ENCODE measurements around the gene ACSL1.

ACSL1 gene

DNA sequence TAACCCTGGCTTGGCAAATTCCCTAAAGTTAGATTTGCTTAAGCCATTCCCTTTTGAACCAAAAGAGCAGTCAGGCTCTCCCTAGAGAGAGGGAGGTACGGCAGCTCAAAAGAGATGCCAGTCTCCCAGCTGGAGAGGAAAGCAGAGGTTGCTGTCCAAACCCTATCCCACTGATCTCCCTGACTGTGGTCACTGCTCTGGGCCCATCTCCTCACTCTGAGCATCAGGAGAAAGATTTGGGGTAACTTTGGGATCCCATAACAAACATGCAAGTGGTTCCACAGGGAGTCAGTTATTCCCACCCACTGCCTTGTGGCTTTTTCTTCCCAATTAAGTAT, 17.1 kb downstream of the ACSL1 start:
- DNase-seq = no peak

DNA sequence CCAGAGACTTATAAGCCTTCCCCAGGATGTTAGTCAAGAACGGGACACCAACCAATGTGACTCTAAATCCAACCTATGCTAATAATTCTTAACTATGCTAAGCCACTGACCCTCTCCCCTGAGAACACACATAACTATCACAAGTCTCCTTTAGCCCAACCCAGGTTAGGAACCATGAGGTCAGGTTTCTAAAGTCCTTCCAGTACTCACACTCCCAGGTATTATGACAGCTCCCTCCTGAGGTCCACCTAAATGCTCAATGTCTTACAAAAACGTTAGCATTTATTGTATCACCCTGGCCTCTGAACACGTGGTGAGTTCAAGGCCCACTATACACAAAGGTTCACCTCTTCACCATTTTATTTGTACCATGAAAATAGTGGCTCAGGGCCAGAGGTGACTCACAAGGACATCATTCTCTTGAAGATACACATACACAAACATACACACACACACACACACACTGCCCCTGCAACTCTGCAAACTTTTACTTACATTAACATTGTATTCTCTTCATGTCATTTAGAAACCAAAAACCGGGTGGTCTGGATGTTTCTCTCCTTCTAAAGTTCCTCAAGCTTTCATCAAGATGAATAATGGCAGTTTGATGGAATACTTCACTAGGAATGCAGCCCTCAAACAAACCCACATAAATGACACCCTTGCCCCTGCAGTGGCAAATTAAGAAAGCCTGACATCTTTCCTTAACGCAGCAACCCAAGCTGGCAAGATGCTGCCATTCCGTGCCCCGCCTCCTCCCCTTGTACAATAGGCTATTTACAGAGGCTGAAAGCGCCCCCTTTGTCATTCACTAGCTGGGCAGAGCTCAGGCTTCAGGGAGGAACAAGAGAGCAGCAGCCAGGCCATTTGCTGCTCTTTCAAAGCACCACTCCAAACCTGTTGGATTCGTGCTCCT, 17.7 kb downstream of the ACSL1 start:
- no peak for DNase-seq

DNA sequence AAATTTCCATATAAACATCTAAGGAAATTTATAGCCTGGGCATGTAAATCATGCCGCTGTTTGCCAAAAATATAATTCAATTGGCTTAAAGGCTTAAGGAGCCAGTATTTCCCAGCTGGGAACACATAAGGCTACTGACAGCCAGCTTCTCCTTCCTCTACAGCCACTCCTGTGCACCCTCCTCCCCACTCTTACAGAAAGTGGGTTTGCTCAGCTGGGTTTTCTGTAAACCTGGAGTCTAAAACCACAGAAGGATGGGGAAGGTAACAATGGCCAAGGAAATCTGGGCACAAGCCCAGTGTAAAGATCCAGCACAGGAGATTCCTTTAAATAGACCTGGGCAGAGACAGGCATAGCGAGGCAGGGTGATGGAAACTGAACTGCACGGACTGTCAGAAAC, 18.5 kb downstream of the ACSL1 start:
- DNase-seq = no peak

DNA sequence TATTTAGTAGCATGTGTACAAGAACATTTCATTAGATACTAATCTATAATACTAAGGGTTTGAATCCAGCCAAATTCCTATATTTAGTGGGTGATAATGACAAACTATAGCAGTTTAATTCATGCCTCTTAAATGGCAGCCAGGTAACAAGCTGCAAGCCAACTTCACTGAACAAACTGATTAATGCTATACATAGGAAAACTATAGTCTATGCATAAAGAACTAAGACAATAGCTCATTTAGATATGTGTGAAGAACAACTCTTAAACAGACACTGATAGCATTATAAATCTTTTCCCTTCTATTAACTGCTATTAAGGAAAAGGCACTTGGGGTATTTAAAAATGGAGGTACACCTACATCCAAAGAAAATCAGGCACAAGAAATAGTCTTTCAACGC, 19.1 kb downstream of the ACSL1 start:
- no peak for DNase-seq

DNA sequence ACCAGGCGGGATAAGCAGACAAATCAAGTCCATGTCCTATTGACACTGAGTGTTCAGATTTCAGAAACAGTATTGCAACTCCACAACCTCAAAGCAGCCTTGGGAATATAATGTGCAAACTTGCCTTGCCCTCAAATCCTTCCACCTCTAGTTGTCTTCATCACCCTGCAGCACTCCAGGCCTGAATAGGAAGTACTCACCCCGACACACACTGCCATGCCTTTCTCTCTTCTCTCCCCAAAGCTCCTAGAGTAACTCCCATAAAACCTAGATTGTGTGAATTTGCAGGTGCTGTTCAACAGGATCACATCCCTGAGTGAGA, 19.6 kb downstream of the ACSL1 start:
- DNase-seq = no peak

DNA sequence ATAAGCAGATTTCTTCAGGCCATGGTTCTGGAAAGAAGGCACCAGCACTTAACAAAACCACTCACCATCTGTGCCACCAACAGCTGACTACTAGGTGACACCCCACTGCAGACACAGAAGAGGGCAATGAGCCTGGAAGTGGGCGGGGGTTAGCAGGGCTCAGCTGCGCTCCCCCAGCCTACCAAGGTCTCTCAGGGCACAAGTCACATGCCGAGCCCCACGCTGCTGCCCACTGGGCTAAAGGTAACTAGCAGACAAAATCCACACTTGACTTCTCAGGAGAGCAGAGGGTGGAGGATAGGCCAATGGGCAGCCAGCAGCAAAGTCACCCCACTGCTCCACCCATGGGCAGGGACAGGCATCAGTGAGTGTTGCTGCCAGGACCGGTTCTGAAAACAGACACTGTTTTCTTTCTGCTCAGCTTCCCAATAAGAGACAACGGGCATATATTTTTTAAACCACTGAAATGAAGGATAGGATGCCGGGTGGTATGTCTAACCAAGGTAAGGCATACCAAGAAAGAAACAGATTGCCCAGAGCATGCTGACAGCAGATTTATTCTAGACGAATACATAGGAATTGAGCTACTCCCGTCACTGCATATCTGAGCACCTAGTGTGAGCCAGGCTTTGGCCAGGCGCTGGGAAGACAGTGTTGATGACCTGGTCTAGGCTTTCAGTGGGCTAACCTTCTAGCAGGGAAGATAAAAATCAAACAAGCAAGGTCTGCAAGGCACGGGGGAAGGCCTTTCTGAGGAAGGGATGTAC, 20.1 kb downstream of the ACSL1 start:
- DNase-seq = no peak

DNA sequence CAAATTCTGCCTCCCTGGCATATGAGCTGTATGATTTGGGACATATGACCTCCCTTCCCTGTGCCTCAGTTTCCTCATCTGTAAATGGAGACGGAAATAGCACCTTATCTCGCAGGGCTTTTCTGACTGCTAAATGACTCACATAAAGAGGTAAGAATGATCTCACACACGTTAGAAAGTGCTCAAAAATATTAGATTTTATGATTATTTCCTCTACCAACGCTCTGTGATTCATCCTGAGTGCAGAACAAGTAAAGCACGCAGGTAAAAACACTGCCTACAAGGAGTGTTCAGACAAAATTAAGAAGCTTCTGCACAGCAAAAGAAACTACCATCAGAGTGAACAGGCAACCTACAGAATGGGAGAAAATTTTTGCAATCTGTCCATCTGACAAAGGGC, 21.1 kb downstream of the ACSL1 start:
- no peak for DNase-seq

DNA sequence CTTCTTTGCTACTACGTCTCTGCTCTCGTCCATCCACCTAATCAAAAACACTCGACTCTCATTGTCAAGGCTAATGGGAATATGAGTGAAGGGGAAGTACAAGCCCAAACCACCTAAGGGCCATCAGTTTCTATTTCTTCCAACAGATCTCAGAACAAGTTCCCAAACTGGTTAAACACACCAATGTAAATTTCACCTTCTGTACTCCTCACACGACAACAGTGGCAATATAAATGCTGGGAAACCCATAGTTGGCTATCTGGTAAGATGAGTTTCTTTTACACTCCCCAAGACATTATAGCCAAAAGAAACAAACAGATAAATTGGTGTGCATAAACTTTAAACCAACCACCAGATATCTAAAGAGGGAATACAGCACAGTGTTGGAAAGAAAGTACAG, 21.9 kb downstream of the ACSL1 start:
- no peak for DNase-seq

DNA sequence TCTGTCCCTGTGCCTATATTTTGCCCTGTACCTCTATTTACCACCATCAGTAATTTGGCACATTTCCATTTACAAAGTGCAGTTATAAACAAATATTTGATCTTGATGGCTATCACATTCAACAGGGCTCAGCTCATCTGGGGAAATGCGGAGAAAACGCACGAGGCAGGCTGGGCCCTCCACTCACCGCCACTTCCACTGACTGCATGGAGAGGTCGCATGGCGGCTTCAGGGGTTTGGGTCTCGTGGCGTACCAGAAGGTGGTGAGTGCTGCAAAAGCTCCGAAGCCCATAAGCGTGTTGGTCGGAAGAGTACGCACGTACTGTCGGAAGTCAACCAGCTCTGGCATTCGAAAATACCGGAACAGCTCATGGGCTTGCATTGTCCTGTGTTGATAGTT, 22.6 kb downstream of the ACSL1 start:
- DNase-seq = no peak

DNA sequence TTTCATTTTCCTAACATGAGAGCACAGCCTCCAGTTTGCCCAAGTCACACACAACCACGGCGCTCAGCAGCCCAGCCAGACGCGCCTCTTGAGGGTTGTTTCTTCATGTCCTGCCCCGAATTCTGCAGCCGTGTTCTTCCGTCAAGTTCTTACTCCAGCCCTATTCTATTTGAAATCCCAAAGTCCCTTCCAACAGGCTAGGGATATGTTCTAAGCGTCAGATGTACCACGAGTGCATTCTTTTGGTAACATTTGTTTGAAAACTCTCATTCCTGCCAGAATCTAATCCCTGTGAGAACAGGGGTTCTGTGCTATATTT, 23.1 kb downstream of the ACSL1 start:
- DNase-seq = no peak

DNA sequence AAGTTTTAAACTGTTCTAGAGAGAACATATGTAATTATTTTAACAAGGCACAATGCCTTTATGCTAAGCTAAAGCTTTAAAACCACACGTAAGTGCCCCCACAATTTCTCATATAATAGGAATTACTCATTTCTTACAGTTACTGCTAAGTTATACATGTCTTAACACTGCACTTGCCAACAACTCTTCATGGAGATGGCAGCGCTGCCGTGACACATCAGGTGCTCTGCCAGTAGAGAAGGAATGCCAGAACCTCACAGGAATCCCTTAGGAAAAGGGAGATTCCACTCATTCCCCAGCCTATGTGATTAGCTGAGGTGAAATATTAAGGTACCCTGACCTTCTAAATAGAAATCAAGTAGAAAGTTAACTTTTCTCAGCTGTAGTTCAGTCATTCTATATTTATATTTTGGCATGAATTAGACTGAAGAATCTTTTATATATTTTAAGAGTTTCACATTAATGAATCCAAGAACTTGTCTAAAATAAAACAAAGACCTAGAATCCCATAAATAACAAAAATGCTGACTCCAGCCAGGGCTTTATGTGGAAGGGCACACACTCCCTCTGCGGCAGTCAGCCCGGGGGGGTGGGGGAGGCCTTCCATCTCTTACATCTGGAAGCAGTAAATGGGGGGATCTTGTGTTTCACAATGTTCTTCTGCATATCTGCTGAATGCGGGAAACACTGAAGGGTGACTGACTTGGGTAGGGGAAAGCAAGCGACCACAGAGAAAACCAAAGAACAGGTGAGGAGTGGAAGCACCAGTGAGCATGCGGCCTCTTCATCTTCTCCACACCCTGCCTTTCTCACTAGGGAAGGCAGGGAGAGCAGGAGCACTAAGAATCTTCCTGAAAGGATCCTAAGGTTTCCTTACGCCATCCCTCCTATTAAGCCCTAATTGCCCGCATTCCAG, 23.7 kb downstream of the ACSL1 start:
- no peak for DNase-seq

DNA sequence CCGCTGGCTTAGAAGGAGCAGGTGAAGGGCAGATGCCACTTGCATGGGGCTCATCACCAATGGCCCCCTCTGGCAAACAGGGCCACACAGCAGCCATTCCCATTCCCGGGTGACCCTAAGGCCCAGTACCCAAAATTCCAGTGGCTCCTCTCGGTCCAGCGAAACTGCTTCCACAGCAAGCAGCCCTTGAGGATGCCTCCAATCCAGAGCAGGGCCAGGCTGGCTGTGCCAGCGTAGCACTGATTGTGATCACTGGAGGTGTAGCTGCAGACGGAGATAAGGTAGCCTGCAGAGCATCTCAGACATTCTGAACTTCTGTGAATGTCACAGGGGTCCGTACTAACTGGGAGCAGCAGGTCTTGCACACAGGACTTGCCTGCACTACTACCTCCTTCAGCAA, 27.3 kb downstream of the ACSL1 start:
- no peak for DNase-seq

DNA sequence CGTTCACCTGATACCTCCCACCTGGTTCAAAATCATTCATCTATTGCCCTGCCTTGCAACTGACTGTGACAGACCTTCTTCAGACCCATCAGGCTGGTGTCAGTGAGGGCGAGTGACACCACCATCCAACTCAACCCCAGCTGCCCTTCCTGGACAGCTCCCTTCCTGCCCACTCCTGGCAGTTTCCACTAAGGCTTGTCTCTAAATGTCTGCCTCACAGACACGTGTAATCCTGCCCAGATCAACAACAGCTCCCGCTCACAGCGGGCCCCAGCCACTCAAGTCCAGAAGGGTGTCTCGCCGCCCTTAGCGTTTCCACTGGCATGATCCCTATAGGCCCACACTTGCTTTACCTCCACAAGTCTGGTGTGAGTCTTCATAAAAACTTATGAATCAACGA, 28.9 kb downstream of the ACSL1 start:
- no peak for DNase-seq

DNA sequence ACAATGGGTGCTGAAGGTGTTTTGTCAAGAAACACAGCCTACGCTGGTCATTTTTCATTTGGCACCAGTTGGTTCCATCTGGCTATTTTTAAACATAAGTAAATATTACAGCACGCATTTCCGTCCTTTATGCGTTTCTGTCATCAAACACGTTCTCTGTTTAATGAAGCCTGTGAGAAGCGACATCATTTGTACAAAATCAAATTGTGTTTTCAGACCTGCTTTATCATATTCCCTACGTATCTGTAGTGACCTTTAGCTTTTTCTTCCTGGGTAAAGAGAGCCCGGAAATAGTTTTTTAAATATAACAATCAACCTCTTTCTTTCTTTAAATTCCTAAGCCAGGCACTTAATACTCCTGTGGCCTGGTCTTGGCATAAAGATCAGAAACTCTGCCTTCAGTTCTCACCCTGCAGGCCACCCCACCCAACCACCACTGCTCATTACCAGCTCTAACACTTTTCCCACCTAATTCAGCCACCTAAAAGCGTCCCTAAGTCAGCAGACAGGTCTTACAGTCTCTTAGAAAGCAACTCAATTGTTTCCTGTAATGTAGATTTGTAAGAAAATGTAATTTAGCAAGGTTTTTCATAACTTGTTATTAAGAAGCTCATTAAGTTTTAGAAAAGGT, 30.4 kb downstream of the ACSL1 start:
- DNase-seq = no peak

DNA sequence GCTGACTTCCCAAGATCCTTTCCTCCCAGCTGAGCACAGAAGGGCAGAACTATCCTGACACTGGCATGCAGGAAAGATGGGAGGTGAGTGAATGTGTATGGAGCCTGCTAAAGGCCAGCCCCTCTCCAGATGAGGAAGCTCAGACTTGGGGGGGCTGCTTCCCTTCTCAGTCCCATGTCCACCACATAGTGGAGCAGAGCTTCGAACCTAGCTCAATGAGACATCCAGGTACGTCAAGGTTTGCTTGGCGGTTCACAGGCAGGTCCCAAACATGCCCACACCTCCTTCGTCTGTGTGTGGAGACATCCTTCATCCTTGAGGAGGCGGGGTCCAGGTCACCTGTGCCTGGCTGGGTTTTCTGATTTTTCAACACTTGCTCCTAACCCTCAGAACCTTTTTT, 31.3 kb downstream of the ACSL1 start:
- DNase-seq = no peak

DNA sequence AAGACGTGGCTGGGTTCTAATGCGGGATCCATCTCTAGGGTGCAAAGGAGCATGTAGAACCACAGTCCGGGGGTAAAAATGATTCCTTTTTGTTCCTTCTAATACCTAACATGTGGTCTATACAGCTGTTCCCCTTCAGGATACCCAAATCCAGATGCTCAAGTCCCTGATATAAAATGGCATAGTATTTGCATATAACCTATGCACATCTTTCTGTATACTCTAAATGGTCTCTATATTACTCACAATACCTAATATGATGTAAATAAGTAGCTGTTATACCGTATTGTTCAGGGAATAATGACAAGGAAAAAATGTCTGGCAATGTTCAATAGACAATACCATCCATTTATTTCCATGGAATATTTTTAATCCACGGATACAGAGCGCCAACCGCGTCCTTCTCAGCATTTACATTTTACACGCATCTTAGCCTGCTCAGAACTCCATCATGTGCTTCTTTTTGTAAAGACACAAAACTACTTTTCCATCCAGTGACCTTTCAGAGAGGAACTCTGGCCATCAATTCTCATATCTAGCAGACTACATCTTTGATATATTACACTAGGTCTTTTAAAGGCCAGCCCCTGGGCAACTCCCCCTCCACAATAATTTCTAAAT, 31.9 kb downstream of the ACSL1 start:
- no peak for DNase-seq

DNA sequence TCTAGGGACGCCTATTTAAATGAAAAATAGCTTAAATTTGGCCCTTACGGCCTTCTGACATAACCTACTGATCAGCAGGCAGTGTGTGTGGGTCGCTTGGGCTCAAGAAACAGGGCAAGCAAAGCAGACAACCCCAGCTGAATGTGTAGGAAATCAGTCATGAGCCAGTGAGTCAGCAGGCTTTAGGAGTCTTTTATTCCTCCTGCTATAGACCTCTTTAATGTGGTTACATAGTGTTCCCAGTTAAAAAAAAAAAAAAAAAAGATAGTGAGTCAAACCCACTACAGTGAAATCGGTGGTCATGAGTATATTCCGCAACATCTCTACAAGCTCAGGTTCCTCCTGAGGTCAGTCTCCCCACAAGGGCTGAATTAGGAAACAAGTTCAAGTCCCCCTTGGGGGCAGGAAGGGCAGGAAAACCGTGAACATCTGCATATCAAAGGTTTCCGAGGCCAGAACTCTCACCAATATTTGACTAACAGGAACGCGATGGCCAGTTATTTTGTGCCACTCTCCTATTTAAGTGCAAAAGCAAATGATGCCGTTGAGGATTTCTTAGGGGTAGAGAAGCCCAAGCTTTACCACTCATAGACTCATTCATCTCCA, 32.7 kb downstream of the ACSL1 start:
- peak; percentile 17 for DNase-seq

DNA sequence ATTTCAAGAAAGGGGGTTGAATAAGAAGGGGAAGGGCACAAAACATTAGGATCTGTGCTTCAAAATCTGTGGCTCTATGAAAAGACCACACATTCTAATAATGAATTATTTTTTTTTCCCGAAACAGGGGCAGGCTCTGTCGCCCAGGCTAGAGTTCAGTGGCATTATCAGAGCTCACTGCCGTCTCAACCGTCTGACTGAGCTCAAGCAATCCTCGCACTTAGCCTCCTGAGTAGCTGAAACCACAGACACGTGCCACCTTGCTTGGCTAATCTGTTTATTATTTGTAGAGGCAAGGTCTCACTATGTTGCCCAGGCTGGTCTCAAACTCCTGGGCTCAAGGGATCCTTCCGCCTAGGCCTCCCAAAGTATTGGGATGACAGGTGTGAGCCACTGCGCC, 33.4 kb downstream of the ACSL1 start:
- DNase-seq = no peak

DNA sequence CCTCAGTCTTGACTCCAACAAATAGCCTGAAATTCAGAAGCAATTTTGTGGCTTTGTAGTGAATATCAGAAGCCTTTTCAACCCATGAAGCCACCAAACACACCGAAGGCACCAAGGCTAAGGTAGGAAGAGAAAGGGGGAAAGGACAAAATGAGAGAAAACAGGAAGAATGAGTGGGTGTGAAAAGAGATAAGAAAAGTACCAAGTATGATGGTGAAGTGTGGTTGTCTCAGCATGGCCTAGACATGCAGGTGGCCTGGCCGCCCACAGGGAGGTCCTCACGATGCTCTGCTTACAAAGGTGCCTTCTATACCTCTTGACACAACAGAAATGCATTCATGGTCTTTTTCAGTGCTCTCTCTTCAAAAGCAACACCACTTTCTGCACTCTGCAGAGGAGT, 34.9 kb downstream of the ACSL1 start:
- no peak for DNase-seq

DNA sequence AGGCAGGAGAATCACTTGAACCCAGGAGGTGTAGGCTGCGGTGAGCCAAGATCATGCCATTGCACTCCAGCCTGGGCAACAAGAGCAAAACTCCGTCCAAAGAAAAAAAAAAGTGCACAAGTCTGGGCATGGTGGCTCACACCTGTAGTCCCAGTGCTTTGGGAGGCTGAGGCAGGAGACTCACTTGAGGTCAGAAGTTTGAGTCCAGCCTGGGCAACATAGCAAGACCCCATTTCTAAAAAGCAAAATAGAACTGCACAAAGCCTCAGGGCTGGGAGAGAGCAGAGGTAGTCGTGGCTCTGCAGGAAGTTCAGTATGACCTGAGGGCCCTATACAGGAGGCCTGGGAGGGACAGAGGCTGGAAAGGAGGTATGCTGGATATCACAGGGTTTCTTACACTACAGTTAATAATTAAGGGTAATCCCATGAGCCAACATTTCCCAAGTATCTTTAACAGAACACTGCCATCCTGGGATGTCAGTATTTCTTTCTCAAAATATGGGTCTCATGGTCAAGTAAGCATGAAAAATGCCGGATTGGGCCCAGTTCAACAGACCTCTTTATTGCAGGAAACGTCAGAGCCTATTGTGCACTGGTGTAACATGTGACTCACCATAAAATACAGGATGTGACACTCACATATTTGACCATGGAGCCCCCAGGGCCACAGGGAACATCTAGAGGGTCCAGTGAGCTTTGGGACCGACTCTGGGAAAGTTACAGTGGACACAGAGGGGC, 37.8 kb downstream of the ACSL1 start:
- DNase-seq = no peak

DNA sequence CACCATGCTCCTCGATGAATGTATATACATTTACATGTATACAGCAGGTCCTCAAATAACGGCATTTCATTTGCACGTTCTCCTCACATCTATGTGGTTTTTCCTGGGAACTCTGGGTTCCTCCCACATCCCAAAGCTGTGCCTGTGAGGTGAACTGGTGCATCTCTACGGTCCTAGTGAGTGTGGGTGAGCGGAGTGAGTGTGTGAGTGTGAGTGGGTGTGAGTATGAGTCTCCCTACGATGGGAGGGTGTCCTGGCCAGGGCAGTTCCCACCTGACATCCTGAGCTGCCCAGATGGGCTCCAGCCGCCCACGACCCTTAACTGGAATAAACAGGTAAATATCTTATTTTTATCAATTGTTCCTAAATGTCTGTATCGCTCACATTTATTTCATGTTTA, 40.0 kb downstream of the ACSL1 start:
- no peak for DNase-seq

Measured in effector CD4-positive, alpha-beta T cell (primary cell).